ENCODE measurements around the gene CDH15. TPM values are rescaled to one million over a fixed set of nuclear protein-coding genes. Genes with fewer than 3 reads are reported as not detected.

The CDH15 gene
- polyA plus RNA-seq, 12 donors: 83.2 to 459 (median 134) TPM

DNA sequence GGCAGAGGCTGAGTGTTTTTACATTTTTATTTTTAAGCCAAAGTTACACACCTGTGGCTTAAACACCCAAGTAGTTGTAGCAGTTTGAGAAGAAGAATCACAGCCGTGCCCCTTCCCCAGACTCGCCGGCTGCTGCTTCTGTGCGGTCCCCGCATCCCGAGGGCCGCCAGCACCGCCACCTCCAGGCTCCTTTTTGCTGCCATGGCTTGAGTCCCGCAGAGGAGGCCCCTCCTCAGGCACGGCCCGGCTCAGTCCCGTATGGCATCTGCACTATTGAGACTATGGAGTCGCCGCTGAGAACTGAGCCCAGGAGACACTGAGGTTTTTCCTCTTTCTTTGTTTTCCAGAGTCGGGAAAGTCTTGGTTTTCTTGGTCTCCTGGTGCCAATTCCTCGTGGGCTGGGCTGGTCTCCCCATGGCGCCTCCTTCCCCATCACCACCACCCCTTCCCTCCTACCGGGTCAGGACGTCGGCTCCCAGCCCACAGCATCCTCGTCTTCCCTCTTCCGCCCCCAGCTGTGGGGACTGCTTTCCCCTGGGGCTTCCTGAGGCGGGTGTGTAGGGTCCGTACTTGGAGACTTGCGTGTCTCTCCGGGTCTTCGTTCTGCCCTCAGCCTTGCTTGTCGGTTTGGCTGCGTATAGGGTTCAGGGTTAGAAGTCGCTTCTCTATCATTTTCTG is 32.6 kb upstream of the CDH15 start:
- no peak for DNase-seq

DNA sequence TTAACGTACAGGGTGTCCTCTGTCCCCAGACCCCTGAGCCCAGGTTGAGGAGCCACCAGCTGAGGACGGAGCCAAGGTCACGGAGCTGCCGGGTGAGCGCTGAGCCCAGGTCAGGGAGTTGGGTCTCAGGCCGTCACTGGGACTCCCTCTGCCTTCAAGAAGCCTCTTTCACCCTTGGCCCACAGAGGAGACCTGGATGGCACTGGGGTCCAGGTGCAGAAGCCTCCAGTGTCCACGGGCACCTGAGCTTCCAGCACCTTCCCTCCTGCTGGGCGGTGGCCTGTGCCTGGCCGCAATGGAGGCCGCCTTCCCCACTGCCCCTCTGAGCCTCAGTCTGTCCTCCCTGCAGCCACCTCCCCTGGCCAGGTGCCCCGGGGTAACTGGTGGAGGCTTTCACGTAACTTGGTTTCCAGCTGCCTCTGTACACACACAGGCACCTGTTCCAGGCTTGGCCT is 31.6 kb upstream of the CDH15 start:
- no peak for DNase-seq

DNA sequence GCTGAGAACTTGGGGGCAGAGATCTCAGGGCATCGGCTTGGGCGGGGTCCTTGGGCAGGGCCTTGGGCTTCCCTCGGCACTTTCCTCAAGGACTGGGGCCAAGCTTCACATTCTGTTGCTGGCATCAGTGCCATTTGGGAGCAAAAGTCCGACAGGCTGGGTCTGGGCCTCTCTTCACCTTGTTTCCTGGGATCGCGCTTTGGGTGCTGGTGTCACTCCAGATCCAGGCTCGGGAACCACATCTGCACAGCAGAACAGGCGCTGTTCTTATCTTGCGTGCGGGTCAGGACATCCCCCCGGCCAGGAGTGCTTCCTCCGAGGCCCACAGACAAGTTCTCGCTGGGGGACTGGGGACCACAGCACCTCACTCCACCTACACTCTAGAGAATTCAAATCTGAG is 31.1 kb upstream of the CDH15 start:
- DNase-seq: no peak

DNA sequence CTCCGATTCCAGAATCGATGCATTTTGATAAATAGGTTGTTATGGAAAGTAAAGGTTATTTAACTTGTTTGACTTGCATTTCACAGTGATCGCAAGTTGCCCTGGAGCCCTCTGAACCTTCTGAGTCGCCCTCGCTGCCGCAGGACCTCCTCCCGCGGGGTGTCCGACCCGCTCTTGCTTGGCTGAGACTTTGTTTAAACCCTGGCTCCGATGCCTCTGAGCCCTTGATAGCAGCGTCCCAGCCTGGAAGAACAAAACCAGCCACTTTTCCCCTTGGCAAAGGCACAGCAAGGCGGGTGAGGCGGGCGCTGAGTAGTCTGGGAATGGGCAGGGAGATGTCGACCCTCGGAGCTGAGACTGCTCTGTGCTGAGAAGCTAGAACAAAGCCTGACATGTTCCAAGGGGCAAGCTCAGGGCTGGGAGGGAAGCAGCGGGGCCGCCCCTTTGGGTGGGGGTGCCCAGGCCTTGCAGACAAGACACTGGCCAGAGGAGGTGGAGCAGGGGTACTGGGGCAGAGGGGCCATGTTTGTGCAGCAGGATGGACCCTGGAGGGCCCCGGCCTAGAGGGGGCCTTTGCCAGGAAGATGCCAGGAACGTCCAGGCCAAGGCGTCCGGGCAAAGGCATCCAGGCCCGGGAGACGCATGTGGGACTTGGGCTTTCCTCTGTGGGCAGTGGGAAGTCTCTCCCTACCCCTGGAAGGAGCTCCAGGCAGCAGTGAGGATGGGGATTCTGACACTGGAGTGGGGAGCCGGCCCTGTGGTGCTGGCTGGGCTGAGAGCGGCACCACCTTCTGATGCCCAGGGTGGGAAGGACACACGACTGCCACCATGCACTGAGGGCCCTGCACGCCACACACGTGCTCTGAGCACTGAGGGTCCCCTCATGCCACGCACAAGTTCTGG is 30.3 kb upstream of the CDH15 start:
- DNase-seq: no peak

DNA sequence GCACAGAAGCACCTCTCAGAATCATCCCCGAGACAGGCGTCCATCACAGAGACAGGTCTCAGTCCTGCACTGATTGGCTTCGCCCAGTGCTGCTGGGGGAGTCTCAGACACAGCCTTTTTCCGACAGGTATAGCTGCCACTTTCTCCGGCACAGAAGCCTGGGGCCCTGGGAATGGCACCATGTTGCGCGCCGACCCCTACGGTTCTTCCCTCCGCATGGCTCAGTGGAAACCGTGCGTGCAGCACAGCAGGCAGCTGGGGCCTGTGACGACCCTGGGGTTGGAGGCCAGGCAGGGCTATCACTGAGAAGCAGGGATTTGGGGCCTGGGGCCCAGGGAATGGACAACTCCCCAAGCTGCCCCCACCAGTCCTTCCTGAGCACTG is 29.7 kb upstream of the CDH15 start:
- no peak for DNase-seq

DNA sequence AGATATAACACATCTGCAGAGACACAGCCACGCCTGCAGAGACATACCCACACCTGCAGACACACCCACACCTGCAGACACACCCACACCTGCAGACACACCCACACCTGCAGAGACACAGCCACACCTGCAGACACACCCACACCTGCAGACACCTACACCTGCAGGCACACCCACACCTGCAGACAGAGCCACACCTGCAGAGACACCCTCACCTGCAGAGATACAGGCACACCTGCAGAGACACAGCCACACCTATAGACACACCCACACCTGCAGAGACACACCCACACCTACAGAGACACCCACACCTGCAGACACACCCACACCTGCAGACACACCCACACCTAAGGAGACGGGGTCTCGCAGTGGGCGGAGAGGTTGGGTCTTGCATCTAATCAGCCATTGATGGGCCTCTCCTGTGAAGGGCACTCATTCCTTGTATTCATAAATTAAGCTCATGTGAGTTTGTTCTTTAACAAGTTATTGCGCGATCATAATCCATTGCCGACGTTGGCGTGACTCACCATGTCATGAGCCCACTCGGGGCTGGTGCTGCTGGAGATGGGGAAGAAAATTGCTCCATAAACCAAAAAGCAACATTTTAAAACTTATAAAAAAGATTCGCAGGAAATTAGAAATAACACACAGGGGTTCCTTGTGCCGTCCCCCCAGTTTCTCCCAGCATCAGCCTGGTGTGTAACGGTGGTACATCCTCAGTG is 28.9 kb upstream of the CDH15 start:
- no peak for DNase-seq

DNA sequence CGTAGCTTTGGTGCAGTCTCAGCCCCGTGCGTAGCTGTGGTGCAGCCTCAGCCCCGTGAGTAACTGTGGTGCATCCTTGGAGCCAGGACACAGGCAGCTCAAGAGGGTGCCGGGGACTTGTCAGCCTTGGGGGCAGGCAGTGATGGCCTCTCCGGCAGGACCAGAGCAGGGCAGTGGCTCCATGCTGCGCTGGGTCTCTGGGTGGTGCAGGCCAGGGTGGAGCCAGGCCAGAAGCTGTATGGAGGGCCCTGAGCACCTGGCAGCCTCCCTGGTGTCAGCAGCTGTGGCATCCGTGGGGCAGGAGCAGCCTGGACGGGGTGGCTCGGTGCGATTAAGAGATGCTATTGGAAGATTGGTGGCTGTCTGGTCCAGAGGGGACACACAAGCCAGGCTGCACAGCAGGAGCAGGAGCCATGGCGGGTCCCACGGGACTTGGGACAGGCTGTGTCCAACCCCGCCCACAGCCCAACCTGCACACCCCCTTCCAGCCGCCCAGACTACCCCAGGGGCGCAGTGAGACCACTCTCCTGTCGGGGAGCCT is 28.3 kb upstream of the CDH15 start:
- DNase-seq: no peak

DNA sequence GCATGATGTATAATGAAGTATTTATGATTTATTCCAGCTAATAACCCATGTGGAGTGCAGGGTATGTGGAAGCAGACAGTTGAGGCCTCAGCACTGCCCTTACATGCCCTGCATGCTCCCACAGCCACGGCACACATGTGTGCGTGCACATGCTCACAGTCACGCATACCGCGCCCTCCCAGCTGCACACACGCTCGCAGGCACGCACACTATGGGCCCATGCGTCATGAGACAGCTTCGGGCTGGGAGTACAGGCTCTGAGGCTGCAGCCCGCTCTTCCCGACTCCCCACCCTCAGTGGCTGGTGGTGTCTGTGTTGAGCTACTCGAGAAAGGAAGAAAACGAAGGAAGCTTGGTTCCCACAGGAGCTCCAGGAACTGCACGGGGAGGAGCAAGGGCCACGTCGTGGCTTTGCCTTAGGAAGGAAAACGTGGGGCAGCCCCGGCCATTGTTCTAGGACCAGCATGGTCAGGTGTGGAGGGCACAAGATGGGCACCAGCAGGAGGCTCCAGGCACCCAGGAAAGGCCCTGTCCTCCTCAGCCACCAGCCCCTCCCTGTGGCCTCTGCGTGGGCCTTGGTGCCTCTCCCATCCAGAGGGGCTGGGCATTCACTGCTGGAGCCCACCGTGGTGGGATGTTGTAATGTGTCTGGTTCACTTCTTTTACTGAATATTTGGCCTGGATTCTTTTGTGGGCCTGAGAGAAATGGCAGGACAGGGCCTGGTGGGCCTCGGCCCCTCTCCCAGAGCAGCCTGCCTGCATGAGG is 27.5 kb upstream of the CDH15 start:
- no peak for DNase-seq

DNA sequence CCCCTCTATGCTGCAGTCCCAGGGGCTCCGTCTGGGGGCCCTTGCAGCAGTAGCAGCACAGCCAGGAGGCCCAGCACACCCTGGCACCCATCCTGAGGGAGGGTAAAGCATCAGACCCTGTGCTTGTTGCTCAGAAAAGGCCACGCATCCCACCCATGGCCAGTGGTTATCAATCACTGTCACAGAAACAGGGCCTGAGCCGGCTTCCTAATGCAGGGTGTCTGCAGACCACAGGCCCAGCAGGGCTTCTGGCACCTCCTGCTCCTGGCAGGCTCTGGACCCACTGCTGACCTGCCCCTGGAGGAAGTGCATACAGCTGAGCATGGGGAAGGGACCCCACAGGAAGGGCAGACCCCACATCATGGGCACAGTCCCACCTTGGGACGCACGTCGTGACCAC is 26.9 kb upstream of the CDH15 start:
- no peak for DNase-seq

DNA sequence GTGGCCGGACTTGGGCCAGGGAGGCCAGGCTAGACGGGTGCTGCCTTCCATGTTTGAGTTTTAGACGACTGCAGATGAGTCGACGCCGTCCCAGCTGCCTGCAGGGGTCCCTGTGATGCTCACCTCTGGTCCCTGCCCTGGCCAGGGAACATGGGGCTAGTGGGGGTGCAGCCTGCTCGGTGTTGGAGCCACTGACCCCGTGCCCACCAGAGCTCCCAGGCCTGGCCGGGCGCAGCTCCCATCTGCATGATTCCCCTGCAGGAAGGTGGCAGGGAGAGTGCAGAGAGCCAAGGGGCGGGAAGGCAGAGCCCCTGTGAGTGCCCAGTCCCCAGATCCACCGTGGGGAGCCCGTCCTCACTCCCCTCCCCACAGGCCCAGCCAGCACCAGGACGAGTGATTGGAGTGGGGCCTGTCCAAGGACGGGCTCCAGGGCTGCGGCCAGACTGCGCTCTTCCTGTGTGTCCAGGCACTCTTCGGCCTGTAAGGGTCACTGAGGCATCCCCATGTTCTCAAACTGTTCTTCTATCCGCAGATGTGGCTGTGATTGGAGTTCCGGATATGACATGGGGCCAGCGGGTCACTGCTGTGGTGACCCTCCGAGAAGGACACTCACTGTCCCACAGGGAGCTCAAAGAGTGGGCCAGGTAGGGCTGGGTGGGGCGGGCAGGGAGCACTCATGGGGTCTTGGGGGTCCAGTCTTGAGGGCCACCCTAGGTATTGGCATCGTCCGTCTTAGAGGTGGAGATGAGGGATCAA is 26.0 kb upstream of the CDH15 start:
- no peak for DNase-seq

DNA sequence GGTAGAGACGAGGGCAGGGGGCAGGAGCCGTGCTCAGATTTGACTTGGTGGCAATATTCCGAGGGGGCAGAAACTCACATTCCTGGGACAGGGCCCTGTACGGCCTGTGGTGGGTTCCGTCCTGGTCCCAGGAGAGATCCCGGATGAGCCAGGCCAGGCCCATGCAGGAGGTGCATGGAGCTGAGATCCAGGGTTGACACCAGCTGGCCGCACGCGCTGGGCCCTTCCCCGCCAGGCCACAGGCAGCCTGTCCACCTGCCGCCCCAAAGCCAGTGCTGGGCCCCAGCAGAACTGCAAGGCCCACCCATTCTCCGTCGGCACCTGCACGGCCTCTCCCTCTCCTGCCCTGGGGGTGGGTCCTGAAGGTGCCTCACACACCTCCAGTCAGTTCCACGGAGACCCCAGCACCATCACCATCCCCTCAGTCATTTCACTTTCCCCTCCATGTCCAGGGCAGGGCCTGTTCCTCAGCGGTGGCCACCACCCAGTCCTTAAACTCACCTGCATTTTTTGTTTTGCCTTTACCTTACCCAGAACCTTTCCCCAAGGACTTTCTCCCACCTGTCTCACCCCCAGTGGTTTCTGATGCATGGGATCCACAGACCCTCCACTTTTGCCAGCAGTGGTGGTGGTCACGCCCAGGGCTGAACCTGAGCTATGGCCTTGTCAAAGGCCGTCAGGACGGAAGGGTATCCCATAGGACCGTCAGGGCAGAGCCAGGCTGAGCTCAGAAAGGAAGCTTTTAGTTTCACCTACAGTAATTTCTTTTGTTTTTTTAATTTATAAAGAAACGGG is 25.1 kb upstream of the CDH15 start:
- no peak for DNase-seq

DNA sequence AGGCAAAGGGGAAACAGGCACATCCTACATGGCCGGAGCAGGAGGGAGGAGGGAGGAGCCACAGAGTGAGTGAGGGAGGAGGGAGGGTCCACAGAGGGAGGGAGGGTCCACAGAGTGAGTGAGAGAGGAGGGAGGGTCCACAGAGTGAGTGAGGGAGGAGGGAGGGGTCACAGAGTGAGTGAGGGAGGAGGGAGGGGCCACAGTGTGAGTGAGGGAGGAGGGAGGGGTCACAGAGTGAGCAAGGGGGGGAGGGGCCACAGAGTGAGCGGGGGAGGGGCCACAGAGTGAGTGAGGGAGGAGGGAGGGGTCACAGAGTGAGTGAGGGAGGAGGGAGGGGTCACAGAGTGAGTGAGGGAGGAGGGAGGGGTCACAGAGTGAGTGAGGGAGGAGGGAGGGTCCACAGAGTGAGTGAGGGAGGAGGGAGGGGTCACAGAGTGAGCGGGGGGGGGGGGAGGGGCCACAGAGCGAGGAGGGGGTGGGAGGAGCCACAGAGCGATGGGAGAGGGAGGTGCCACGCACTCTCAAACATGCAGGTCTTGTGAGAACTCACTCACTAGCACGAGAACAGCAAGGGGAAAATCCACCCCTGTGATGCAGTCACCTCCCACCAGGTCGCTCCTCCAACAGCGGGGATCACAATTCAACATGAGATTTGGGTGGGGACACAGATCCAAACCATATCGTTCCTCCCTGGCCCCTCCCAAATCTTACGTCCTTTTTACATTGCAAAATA is 24.3 kb upstream of the CDH15 start:
- DNase-seq: no peak

DNA sequence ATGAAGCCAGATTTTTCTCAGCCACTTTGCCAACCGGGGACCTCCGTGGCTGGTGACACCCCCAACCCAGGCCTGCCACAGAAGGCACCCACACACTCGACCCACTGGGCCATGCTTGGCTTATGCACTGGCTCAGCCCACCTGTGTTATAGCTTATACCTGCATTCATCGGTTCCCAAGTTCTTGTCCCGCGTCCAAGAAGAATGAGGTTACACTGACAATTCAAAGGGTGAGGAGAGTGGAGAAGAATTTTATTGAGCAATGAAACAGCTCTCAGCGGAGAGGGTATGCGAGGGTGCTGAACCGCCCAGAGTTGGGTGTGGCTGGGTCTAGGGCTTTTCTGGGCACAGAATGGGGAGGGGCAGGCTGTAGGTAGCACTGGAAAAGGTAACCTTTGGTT is 22.2 kb upstream of the CDH15 start:
- no peak for DNase-seq

DNA sequence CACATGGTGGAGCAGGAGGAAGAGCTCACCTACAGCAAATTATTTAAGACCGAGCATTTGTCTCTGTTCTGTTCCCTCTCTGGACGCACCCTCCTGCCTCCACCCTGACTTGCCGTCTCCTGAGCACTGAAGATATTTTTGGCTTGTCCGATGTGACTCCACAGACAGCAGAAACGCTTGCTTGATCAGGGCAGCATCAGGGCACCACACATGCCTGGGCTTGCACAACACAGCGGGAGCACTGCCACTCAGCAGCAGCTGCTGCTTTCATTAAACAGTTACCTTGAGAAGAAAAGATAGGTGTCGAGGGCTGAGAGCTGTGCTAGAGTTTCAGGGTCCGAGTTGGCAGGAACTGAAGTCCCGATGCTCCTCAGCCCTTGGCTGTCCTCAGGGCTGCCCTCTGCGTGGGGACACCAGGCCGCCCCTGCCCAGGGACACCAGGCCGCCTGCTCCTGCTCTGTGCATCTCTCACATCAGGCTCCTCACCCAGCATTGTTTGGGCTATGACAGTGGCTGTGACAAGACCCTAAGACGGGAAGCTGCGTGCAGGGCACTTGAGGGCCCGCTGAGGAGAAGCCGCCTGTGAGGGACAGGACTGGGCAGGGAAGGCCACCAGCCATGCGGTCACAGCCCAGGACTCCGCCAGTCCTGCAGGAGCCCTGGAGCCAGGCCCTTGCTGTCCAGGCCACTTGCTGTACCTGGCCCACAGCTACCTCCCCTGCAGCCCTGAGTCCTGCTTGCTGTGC is 21.3 kb upstream of the CDH15 start:
- no peak for DNase-seq

DNA sequence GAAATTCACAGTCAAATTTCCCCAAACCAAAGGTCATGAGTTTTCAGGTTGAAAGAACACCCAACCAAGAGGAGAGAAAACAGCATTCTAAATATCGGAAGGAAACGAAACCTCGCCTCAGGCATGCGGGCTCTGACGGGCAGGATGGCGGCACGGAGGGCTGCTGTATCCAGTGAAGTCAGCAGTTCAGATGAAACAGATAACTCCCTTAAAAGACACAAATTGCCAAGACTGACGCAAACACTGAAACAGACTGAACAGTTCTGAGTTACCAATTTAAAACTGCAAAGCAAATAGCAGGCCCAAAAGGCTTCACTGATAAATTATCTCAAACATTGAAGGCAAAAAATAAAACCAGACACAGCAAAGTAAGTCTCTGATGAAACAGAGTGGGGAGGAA is 20.6 kb upstream of the CDH15 start:
- no peak for DNase-seq

DNA sequence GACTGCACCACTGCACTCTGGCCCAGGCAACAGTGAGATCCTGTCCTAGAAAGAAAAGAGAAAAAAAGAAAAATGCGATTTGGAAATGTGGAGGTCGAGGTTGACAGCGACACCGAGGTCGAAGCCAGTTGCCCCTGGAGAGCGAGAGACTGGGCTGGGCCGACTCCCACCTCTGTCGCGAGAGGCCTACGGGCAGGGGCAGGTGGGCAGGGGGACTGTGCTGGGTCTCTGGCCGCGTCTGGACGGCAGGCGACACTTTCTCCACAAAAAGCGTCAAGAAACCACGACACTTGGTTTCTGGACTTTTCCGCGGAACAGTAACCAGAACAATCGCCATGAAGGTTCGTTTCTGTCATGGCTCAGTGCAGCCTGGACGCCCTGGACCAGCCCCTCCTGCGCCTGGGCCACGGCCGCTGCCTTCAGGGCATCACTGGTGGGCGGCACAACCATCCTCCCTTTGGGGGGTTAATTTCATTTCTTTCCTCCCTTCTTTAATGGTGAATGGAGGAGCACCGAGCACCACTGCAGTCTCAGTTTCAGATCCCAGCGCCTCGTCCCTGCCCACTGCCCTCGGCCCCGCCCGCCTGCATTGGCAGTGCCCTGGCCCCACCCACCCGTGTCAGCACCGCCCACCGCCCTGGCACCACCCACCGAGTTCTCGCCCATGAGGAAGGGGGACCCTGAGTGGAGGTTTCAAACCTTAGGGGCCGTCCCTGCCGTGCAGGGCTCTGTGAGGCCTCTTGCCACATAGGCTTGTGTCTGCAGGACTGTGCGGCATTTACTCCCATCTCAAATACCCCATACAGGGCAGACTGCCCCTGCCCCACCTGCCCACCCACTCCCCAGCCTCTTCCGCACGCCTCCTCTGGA is 18.5 kb upstream of the CDH15 start:
- DNase-seq: no peak

DNA sequence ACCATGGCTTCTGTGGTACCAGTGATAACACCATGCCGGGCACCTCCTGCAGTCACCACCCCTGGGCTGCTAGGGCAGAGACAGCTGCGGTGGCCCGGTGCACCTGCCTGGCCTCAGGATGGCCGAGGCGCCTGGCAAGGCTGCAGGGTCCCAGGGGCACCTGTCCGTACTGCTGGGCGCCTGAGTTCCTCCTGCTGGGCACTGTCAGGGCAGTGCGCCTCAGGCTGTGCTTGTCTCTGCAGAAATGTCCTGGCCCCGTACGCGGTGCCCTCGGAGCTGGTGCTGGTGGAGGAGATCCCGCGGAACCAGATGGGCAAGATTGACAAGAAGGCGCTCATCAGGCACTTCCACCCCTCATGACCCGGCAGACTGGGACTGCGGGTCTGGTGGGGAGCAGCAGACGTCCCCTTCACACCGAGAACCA is 17.7 kb upstream of the CDH15 start:
- no peak for DNase-seq

Data from muscle of arm (tissue), 12 donors.